ENCODE measurements around the gene MBTPS2.

MBTPS2 gene

DNA sequence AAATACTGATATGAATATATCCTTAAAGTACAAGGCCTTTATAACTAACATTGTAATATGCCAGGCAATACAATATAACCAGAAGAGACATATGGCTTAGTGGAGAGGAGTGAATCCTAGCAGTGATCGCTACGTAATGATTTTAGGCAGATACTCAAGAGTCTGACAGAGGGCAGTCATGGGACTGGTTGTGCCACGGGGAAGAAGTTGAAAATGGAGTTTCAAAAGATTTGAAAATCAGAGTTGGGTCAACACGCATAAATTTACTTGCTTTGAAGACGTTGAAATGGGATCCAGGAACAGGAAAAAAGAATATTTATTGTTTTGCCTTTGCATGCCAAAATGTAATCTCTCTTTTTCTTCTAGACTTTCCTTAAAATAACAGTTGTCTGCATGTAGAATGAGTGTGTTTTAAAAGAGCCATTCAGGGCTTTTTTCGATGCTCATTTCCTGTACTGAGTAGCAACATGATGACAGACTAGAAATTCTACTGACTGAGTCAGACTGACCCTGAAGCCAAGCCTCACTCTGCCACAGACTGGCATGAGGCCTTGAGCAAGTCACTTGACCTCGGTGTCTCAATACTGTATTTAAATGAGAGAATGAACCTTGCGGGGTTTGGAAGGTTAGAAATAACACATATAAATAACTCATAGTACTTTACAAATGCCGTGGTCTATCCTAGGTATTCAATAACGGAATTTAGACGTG lies 93.0 kb downstream of the MBTPS2 start:
- DNase-seq (ENCODE audit: low read depth in 2 of 3, low spot score in 1 of 3), result no peak

DNA sequence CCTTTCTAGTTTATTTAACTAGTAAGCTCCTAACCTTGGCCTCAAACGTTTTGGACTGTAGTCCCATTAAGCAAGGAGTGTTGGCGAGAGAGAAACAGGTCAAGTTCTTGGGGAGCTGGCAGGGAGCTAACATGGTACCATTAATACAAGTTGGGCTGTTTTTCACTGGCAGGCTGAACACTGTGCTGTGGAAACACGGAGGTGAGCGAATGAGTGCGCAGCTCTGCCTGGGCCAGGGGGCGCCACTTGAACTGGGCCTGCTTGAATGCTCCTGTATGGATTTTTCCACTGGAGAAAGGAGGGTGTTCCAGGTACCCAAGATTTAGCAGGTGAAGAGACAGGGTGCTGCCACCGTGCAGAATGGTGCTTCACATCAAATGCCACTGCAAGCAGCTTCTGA lies 93.7 kb downstream of the MBTPS2 start:
- no peak for DNase-seq (ENCODE audit: low read depth in 2 of 3, low spot score in 1 of 3)

DNA sequence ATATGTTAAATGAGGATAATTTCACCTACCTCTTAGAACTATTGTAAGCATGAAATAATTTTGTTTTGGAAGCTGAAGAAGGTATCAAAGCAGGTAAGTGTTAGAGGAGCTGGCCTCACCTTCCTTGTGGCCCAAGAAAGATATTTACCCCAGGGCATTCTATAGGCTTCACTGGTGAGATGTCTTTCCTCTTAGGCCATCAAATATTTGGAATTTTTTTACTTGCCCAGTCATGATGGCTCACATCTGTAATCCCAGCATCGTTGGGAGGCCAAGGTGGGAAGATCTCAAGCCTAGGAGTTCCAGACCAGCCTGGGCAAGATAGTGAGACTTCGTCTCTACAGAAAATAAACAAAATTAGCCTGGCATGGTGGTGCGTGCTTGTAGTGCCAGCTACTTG lies 95.0 kb downstream of the MBTPS2 start:
- DNase-seq (ENCODE audit: low read depth in 2 of 3, low spot score in 1 of 3), result no peak
